Activated CD4-positive, alpha-beta T cell treated with anti-CD3 and anti-CD28 coated beads for 24 hours (primary cell): Measurements from ENCODE around the gene TRAF2.
"Not testable (repeated sequence)": the region's sequence is repeated elsewhere in the genome, so short reads cannot be mapped to it uniquely, and the experiment has no call there.

Experiments used
- DNase-seq, 2 donors: peaks; one replicate each; pipeline ENCODE4 v3.0.0-alpha.2; 2020; ENCODE audit warnings: low read depth in 2 of 2

The TRAF2 gene

GRCh38 chr9:136882109-136882946, 4.0 kb upstream of the TRAF2 start:
- DNase-seq = peak; percentile 81 to 85

DNA sequence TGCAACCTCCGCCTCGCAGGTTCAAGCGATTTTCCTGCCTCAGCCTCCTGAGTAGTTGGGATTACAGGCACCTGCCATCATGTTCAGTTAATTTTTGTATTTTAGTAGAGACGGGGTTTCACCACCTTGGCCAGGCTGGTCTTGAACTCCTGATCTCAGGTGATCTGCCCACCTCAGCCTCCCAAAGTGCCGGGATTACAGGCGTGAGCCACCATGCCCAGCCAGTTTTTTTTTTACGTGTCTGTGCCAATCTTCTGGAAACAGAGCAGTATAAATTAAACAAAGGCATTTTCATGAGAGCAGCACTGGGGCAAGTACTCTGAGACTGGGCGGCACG, 3.4 kb upstream of the TRAF2 start:
- not testable (repeated sequence) for DNase-seq

DNA sequence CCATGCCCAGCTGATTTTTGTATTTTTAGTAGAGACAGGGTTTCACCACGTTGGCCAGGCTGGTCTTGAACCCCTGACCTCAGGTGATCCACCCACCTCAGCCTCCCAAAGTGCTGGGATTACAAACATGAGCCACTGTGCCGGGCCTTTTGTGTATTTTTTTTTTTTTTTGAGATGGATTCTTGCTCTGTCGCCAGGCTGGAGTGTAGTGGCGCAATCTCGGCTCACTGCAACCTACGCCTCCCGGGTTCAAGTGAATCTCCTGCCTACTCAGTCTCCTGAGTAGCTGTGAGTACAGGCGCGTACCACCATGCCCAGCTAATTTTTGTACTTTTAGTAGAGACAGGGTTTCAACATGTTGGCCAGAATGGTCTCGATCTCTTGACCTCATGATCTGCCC, 2.6 kb upstream of the TRAF2 start:
- not testable (repeated sequence) for DNase-seq

DNA sequence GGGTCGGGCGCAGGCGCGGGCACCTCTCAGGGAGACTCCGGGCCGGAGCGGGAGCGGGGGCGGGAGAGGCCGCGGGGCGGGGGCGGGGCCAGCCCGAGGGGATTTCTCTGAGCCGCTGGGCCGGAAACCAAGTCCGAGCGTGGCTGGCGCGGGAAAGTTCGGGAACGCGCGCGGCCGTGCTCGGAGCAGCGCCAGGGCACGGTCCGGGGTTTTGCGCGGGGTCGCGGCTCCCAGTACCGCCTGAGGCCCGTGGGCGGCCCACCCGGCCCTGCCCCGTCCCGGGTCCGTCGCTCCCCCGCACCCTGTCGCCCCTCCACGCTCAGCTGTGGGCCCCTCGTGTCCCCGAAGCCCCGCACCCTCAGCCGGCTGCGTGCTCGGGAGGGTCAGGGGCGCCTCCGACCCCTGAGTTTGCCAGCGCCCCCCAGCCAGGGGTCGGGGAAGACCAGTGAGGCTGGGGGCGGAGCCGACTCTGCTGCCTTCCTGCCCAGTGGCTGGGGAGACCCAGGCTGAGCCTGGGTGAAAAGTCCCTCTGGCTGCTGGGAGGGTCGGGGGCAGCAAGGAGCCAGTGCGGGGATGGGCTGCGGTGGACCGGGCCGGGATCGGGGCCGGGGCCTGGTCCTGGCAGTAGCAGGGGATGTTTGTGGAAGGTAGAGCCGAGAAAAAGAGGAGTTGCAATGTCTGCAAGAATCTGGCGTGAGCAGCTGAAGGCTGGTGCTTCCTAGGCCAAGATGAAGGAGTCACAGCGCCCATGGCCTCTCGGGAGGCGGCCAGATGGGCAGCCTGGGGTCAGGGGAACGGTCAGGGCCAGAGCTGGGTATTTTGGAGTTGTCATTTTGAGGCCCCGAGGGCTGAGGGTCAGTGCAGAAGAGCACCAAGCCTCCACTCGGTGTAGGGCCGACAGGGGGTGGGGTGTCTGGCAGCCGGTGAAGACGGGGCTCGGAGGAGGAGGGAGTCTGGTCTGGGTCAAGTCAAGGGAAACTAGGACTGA, 588 bp downstream of the TRAF2 start:
- no peak for DNase-seq

DNA sequence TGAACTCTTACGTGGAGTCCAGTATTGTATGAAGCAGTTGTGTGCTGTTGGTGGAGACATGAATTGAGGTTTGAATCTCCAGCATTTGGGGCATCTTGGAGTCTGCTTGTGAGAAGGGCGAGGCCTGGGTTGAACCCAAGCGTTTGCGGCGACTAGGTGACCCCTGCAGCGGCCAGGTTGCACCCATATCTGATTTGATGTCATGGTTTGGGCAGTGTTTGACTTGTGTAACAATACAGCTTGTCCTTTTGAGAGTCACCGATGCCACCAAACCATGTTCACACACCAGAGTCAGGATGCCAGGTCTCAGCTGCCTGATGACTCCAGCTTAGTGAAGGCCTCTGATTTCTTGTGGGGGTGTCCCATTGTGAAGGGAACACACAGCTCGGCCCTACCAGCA, 2.1 kb downstream of the TRAF2 start:
- no peak for DNase-seq

- DNase-seq = no peak
These were observed 3.5 kb downstream of the TRAF2 start for GRCh38 chr9:136889858-136890257.

GRCh38 chr9:136890661-136891060, 4.3 kb downstream of the TRAF2 start:
- no peak for DNase-seq

- DNase-seq = no peak
These were observed 9.7 kb downstream of the TRAF2 start for GRCh38 chr9:136896027-136896426.

- DNase-seq = no peak
These were observed 12.3 kb downstream of the TRAF2 start for GRCh38 chr9:136898483-136899100.

DNA sequence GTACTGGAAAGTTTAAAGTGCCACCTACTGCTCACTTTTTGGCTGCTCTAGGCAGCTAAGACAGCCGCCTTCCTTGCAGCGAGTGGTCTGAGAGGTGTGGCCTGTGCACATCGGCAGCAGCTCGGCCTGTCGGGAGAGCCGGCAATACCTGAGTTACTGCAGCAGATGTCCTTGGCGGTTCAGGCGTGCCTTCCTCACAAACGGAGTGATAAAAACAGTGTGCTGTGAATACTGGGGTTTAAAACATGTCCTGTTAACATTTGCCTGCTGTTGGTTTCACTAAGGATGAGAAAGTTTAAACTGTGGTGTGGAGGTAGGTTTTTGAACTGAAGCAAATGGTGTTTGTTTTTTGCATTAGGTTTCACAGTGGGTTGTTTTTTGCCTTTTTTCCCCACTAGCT, 12.9 kb downstream of the TRAF2 start:
- DNase-seq = no peak

DNA sequence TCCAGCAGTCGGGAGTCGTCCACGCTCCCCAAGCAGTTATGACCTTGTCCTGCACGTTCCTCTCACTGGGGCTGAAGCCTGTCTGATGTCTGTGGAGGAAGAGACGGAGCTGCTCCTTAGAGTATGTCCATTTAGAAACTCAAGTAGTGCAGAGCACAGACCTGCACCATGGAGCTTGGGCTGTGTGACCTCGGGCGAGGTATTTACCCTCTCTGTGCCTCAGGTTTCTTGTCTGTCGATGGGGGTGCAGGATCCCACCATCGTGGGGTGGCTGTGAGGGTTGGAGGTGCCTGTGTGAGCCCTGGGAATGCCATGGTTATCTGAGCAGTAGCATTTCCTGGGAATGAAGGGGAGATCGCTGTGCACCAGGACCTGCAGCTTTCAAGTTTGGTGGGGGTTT, 14.2 kb downstream of the TRAF2 start:
- no peak for DNase-seq

- no peak for DNase-seq
These were observed 14.7 kb downstream of the TRAF2 start for GRCh38 chr9:136900988-136901515.

GRCh38 chr9:136901516-136902258, 15.4 kb downstream of the TRAF2 start:
- DNase-seq = peak; percentile 66

DNA sequence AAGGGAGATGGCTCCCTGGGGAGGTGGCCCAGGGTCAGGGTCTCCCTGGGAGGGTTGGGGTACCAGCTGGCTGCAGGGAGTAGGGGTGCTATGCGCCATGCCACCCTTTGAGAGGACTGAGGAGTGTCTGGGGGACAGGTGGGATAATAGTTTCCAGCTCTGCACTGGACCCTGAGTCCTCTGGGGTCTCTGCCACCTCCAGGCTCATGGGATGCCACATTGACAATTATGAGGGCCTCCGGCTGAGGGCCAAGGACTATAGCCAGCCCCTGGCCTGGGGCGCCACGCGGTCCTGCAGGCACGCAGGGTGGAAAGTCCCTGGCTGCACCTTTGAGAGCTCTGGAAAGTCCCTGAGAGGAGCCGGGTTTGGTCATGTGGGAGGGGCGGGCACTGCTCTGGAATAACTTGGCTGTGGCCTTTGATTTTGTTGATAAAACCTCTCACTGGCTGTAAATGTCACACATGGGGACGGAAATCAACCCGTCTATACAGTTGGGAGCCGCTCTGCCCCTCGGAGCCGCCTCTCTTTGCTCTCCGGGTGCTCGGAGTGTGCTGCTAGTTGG, 16.0 kb downstream of the TRAF2 start:
- DNase-seq = peak; percentile 73 to 81

- DNase-seq = no peak
These were observed 16.8 kb downstream of the TRAF2 start for GRCh38 chr9:136903041-136903554.

GRCh38 chr9:136906266-136906665, 19.9 kb downstream of the TRAF2 start:
- DNase-seq = no peak

GRCh38 chr9:136907011-136907914, 20.9 kb downstream of the TRAF2 start:
- no peak for DNase-seq

- no peak for DNase-seq
These were observed 24.0 kb downstream of the TRAF2 start for GRCh38 chr9:136910197-136910900.

GRCh38 chr9:136910901-136911245, 24.6 kb downstream of the TRAF2 start:
- no peak for DNase-seq
